Measurements from ENCODE around the gene ABHD17B. TPM values are rescaled to one million over a fixed set of nuclear protein-coding genes. Genes with fewer than 3 reads are reported as not detected.

The ABHD17B gene
- total and polyA plus RNA-seq, 10 of the 15 experiments (the other 5 are each of a cell fraction or from before 2014, with no cell fraction given) = 3.5 to 21.4 (median 16.6) TPM

DNA sequence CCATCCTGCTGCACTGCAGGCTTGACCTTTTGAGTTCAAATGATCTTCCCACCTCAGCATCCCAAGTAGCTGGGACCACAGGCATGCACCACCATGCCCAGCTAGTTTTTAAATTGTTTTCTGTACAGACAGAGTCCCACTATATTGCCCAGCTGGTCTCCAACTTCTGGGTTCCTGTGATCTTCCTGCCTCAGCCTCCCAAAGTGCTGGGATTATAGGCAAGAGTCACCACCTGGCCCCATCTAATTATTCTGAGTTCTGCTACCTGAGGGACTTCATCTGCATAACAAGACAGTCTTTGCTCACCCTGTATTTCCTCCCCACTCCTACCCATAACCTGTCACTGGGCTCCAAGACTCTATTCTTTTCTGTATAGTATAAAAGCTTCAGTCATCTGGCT, 88.1 kb downstream of the ABHD17B start:
- TF ChIP-seq EZH2 (IDR thresholded peaks at IDR 0.05; ENCODE audit: borderline replicate concordance, control insufficient read depth, low read depth, low read length) = no peak
- TF ChIP-seq, protein P1, sequence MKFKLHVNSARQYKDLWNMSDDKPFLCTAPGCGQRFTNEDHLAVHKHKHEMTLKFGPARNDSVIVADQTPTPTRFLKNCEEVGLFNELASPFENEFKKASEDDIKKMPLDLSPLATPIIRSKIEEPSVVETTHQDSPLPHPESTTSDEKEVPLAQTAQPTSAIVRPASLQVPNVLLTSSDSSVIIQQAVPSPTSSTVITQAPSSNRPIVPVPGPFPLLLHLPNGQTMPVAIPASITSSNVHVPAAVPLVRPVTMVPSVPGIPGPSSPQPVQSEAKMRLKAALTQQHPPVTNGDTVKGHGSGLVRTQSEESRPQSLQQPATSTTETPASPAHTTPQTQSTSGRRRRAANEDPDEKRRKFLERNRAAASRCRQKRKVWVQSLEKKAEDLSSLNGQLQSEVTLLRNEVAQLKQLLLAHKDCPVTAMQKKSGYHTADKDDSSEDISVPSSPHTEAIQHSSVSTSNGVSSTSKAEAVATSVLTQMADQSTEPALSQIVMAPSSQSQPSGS (IDR thresholded peaks at IDR 0.05; ENCODE audit: low read length) = no peak
- TF ChIP-seq IKZF1 (conservative IDR thresholded peaks at IDR 0.05) = no peak
- no peak for TF ChIP-seq POLR2AphosphoS5 (IDR thresholded peaks at IDR 0.05; ENCODE audit: low read length)
- no peak for TF ChIP-seq NFYB (IDR thresholded peaks at IDR 0.05; ENCODE audit: insufficient read depth, low read depth, low read length)
- no peak for TF ChIP-seq MYC (IDR thresholded peaks at IDR 0.05; ENCODE audit: insufficient read depth, insufficient read length, insufficient replicate concordance, low read length, severe bottlenecking)
- TF ChIP-seq, protein P2, sequence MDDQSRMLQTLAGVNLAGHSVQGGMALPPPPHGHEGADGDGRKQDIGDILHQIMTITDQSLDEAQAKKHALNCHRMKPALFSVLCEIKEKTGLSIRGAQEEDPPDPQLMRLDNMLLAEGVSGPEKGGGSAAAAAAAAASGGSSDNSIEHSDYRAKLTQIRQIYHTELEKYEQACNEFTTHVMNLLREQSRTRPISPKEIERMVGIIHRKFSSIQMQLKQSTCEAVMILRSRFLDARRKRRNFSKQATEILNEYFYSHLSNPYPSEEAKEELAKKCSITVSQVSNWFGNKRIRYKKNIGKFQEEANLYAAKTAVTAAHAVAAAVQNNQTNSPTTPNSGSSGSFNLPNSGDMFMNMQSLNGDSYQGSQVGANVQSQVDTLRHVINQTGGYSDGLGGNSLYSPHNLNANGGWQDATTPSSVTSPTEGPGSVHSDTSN (IDR thresholded peaks at IDR 0.05; ENCODE audit: insufficient replicate concordance, low read depth, low read length) = no peak
- no peak for TF ChIP-seq MXI1 (IDR thresholded peaks at IDR 0.05; ENCODE audit: low read depth, low read length)
- no peak for TF ChIP-seq GATAD2B (conservative IDR thresholded peaks at IDR 0.05; ENCODE audit: low read depth)
- no peak for TF ChIP-seq JUNB (IDR thresholded peaks at IDR 0.05)
- TF ChIP-seq, protein P3, sequence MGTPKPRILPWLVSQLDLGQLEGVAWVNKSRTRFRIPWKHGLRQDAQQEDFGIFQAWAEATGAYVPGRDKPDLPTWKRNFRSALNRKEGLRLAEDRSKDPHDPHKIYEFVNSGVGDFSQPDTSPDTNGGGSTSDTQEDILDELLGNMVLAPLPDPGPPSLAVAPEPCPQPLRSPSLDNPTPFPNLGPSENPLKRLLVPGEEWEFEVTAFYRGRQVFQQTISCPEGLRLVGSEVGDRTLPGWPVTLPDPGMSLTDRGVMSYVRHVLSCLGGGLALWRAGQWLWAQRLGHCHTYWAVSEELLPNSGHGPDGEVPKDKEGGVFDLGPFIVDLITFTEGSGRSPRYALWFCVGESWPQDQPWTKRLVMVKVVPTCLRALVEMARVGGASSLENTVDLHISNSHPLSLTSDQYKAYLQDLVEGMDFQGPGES (IDR thresholded peaks at IDR 0.05) = no peak
- TF ChIP-seq NR2C2 (IDR thresholded peaks at IDR 0.05; ENCODE audit: borderline replicate concordance, control insufficient read depth, insufficient read length, low read depth) = no peak
- Histone ChIP-seq H3K79me2 (ENCODE audit: control insufficient read depth, insufficient read depth, low read length) (no peaks in the 10 kb centered on the region), H2AFZ (ENCODE audit: control insufficient read depth, low read depth, low read length) (no peak overlapping the region), H3K4me3 (no peak overlapping the region), H4K20me1 (ENCODE audit: control insufficient read depth, insufficient read depth) (no peaks in the 10 kb centered on the region), H3K27me3 (replicated peaks in 1 of 2; ENCODE audit: control insufficient read depth in 2 of 2, insufficient read depth in 2 of 2, low read length in 1 of 2) (no peaks in the 10 kb centered on the region), H3K9ac (ENCODE audit: control insufficient read depth, insufficient read depth, low read length) (no peak overlapping the region), H3K27ac (ENCODE audit: control insufficient read depth, insufficient read depth) (no peak overlapping the region), H3K4me2 (ENCODE audit: control insufficient read depth, insufficient read depth) (no peak overlapping the region), H3K36me3 (ENCODE audit: control insufficient read depth in 2 of 2, insufficient read depth in 2 of 2, low read length in 1 of 2) (no peaks in the 10 kb centered on the region), H3K9me3 (replicated peaks; ENCODE audit: control insufficient read depth, insufficient read depth, low read length) (no peaks in the 10 kb centered on the region), H3K4me1 (ENCODE audit: control insufficient read depth, insufficient read depth, low read length) (no peaks in the 10 kb centered on the region)
- ChIA-PET POLR2A (no interaction called here), CTCF (interaction anchor here (0.9 kb wide), 1 partner anchor 12 kb away, joined by 3 read pairs; no protein-coding TSS in a partner anchor), SMC1A (ENCODE audit: uncharacterized antibody, unreplicated experiment) (interaction anchor here (2.0 kb wide), 1 partner anchor 202 kb away, joined by 6 read pairs; no protein-coding TSS in a partner anchor), RAD21 (ENCODE audit: unreplicated experiment) (no interaction called here)
- FAIRE-seq = no peak
- no peak for ATAC-seq
- no peak for DNase-seq (ENCODE audit: low read depth, low spot score)
- in situ Hi-C loops (cut with MboI) = no loop called here
- no TSS peak for BruUV-seq (replicated peaks)
- intact Hi-C loops (cut with micrococcal nuclease; ENCODE audit: unreplicated experiment) = loop anchor here (5.0 kb wide), 2 partner anchors 56 to 89 kb away; partner anchors contain the start of genes ABHD17B, C9orf85 and CEMIP2
